Measurements from ENCODE around the gene ACTR1B. TPM values are rescaled to one million over a fixed set of nuclear protein-coding genes. Genes with fewer than 3 reads are reported as not detected.

ACTR1B gene
- polyA plus RNA-seq, 1 of the 3 experiments (the other 2 are of a cell fraction) = 51.5 TPM

- POLR2A ChIA-PET = no interaction called here
- DNase-seq = no peak
- H3K27me3 ChIP-seq (ENCODE audit: insufficient read depth) = no peaks in the 10 kb centered on the region
- H3K36me3 ChIP-seq (replicated peaks in 1 of 2; ENCODE audit: control insufficient read depth in 1 of 2, insufficient read depth in 2 of 2, low read length in 1 of 2) = peaks cover 12 to 33% of the 10 kb centered on the region in 2 experiments
- H2AFZ ChIP-seq (ENCODE audit: low read depth) = no peak overlapping the region
- CTCF ChIA-PET = interaction anchor here (8.6 kb wide), 1 partner anchor 39 kb away, joined by 88 read pairs; no protein-coding TSS in a partner anchor
- H3F3A ChIP-seq (replicated peaks; ENCODE audit: insufficient read depth) = peaks cover 10% of the 10 kb centered on the region
- no peaks in the 10 kb centered on the region for H3K9me3 ChIP-seq
- H3K9ac ChIP-seq = no peak overlapping the region
- no peak overlapping the region; a peak in 1 of 4 replicates for H3K27ac ChIP-seq (ENCODE audit: low read depth in 2 of 2, low read length in 1 of 2)
- 0 out of 2 replicates have a peak, but pooled peaks cover 7% of the 10 kb centered on the region for H4K20me1 ChIP-seq (ENCODE audit: insufficient read depth)
- 94% methylated on average over 4 of the region's 13 CpGs for WGBS (ENCODE audit: low lambda C conversion rate)
- H3K4me1 ChIP-seq (ENCODE audit: control insufficient read depth in 1 of 2, insufficient read depth in 2 of 2, low read depth in 1 of 2, low read length in 1 of 2) = peaks cover 13 to 15% of the 10 kb centered on the region in 2 experiments; a peak in 3 of 4 replicates
- no peaks in the 10 kb centered on the region for H3K9me2 ChIP-seq
- TF ChIP-seq RFX5 (IDR thresholded peaks at IDR 0.05; ENCODE audit: low read length) = no peak
- TF ChIP-seq CTCF (IDR thresholded peaks at IDR 0.05) = no peak
- TF ChIP-seq FOXJ3 (CRISPR knock-in tag; IDR thresholded peaks at IDR 0.05) = no peak
- TF ChIP-seq IRF3 (IDR thresholded peaks at IDR 0.05; ENCODE audit: low read depth, low read length) = no peak
- no peak for TF ChIP-seq ZBTB33 (IDR thresholded peaks at IDR 0.05; ENCODE audit: borderline replicate concordance, low read depth)
- TF ChIP-seq TAF1 (IDR thresholded peaks at IDR 0.05; ENCODE audit: borderline replicate concordance, low read depth, low read length) = no peak
- TF ChIP-seq SMC3 (IDR thresholded peaks at IDR 0.05; ENCODE audit: low read depth, low read length) = no peak
- TF ChIP-seq POLR2AphosphoS5 (IDR thresholded peaks at IDR 0.05; ENCODE audit: low read depth, low read length) = no peak
- no peak for TF ChIP-seq PBX3 (IDR thresholded peaks at IDR 0.05)
- TF ChIP-seq FOXM1 (IDR thresholded peaks at IDR 0.05; ENCODE audit: low read depth) = no peak
- TF ChIP-seq TCF12 (IDR thresholded peaks at IDR 0.05) = no peak
- TF ChIP-seq NRF1 (IDR thresholded peaks at IDR 0.05; ENCODE audit: low read depth, low read length) = no peak
- TF ChIP-seq CHD2 (IDR thresholded peaks at IDR 0.05; ENCODE audit: low read length, partially characterized antibody) = no peak
- no peak for TF ChIP-seq NFIC (IDR thresholded peaks at IDR 0.05; ENCODE audit: borderline replicate concordance)
- no peak for TF ChIP-seq USF2 (IDR thresholded peaks at IDR 0.05; ENCODE audit: borderline replicate concordance, low read depth, low read length)
- TF ChIP-seq RCOR1 (IDR thresholded peaks at IDR 0.05; ENCODE audit: low read length) = no peak
- no peak for TF ChIP-seq RXRA (IDR thresholded peaks at IDR 0.05; ENCODE audit: borderline replicate concordance, low read depth)
- H3K79me2 ChIP-seq (ENCODE audit: insufficient read depth) = peaks cover 31% of the 10 kb centered on the region
- no peak overlapping the region for H3K4me3 ChIP-seq (ENCODE audit: low read depth in 2 of 2, low read length in 1 of 2)
- no peak overlapping the region for H3K4me2 ChIP-seq
Measured at GRCh38 chr2:97658691-97659157, 5.1 kb downstream of the ACTR1B start.
